H1 (cell line): Measurements from ENCODE around the gene PARP15. TPM values are rescaled to one million over a fixed set of nuclear protein-coding genes. Genes with fewer than 3 reads are reported as not detected.

Experiments
- ASH2L ChIP-seq: fragments of 200-600, 300-600 bp; sonication (generic); IDR thresholded peaks from one replicate; pipeline ENCODE4 v1.7.1; 2017; ENCODE audit warnings: low read length
- CBX5 ChIP-seq: fragments of 300-800, 300-1000 bp; sonication (generic); IDR thresholded peaks from 2 replicates; pipeline ENCODE4 v1.7.1; 2016; ENCODE audit warnings: antibody characterized with exemption, low read length, low read depth
- CBX8 ChIP-seq: fragments of 300-800, 300-1000 bp; sonication (generic); IDR thresholded peaks from 2 replicates; pipeline ENCODE4 v1.7.1; 2016; ENCODE audit warnings: low read depth, low read length, borderline replicate concordance
- SIX5 ChIP-seq: IDR thresholded peaks from 2 replicates; pipeline ENCODE4 v1.6.1; 2011; ENCODE audit warnings: mild to moderate bottlenecking, low read depth, low read length
- SP1 ChIP-seq: IDR thresholded peaks from 2 replicates; pipeline ENCODE4 v1.6.1; 2011; ENCODE audit warnings: low read depth, low read length
- TBP ChIP-seq: IDR thresholded peaks from 2 replicates; pipeline ENCODE4 v1.6.1; 2011; ENCODE audit warnings: low read depth, low read length, improper control_type of control experiment
- YY1 ChIP-seq: IDR thresholded peaks from 2 replicates; pipeline ENCODE4 v1.6.1; 2011; ENCODE audit warnings: low read depth, mild to moderate bottlenecking, low read length
- polyA plus RNA-seq, 7 experiments: library from polyadenylated mRNA; depleted of rRNA in 3 of 7; stranded (reverse) in 5 of 7; unstranded in 2 of 7; fragments of >200 nt in 5 of 7; fragments of 200-250 nt in 2 of 7; gene quantifications; 1 replicate in 5 of 7; 2 replicates in 1 of 7; 4 replicates in 1 of 7; pipeline versions ENCODE4 v1.2.1 to v1.2.3, GENCODE V29; 2011 to 2013; ENCODE audit warnings: missing spikeins in 2 of 7, mixed read lengths in 2 of 7
- total RNA-seq: library from RNA; stranded (reverse); fragmentation: NEBNext Ultra II Directional; extraction: Animal tissue kit (Norgen Biotek cat#: 25700); gene quantifications from 2 replicates; pipeline ENCODE4 v1.2.1, GENCODE V29; 2021

Gene PARP15
- total and polyA plus RNA-seq, 2 of the 8 experiments (the other 6 are each of a cell fraction or from before 2014, with no cell fraction given), result 0.37 to 0.45 TPM

DNA sequence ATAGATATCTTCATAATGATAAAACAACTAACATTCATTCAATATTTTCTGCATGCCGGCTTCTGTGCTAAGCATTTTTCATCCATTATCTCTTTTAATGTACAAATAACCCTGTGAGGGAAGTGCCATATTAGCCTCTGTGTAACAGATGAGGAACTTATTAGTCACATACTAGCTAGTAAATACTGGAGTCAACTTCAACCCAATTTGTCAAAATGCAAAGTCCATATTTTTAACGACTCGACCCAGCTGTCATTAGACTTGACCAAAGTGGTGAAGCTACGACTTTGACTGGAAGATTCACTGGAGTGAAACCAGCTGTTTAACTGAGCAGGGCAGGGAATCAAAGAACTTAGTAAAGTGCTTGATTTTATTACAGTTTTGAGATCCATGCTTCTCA lies 41.6 kb downstream of the PARP15 start (continued):
- TF ChIP-seq CBX5, result no peak
- TF ChIP-seq ASH2L, result no peak
- no peak for TF ChIP-seq CBX8
- TF ChIP-seq TBP, result no peak
- no peak for TF ChIP-seq SIX5
- TF ChIP-seq YY1, result no peak
- TF ChIP-seq SP1, result no peak
